Activated CD4-positive, alpha-beta T cell treated with anti-CD3 and anti-CD28 coated beads for 36 hours (primary cell): Measurements from ENCODE around the gene KIAA1217. TPM values are rescaled to one million over a fixed set of nuclear protein-coding genes. Genes with fewer than 3 reads are reported as not detected.

Source experiments
- ATAC-seq: fragments of 200-7000 bp; cut with Tn5 transposase; one replicate; pipeline ENCODE4 v1.10.0; 2021; ENCODE audit warnings: mild to moderate bottlenecking, moderate library complexity
- CTCF ChIA-PET: fragments of 350-600 bp; sonication (Branson Sonifier 250); formaldehyde crosslinking; loops from one replicate; lab custom pipeline; 2021; ENCODE audit warnings: antibody characterized with exemption; lab: Charles Lee
- POLR2A ChIA-PET: fragments of 350-600 bp; sonication (Branson Sonifier 250); formaldehyde crosslinking; loops from one replicate; lab custom pipeline; 2021; ENCODE audit warnings: antibody characterized with exemption, inconsistent platforms; lab: Charles Lee
- DNase-seq: peaks from one replicate; pipeline ENCODE4 v3.0.0-alpha.2; 2020
- H3K27ac Mint-ChIP-seq: one replicate; pipeline ENCODE4 v1.8.0; 2021; ENCODE audit warnings: mixed read lengths
- H3K27me3 Mint-ChIP-seq: one replicate; pipeline ENCODE4 v1.8.0; 2021; ENCODE audit warnings: mixed read lengths
- H3K36me3 Mint-ChIP-seq: one replicate; pipeline ENCODE4 v1.8.0; 2021; ENCODE audit warnings: low read depth, mixed read lengths
- H3K4me1 Mint-ChIP-seq: one replicate; pipeline ENCODE4 v1.8.0; 2021; ENCODE audit warnings: mixed read lengths
- H3K4me3 Mint-ChIP-seq: one replicate; pipeline ENCODE4 v1.8.0; 2021; ENCODE audit warnings: mild to moderate bottlenecking, moderate library complexity, mixed read lengths
- H3K9me3 Mint-ChIP-seq: one replicate; pipeline ENCODE4 v1.8.0; 2021; ENCODE audit warnings: low read depth, mixed read lengths
- intact Hi-C, 2 experiments: fragments of 100-400 bp; cut with DNase I in 1 of 2; cut with micrococcal nuclease in 1 of 2; formaldehyde crosslinking; loops; one replicate each; pipeline versions ENCODE4 v1.14.2 to v1.15.1; 2022 to 2024; cut with DNase I, micrococcal nuclease
- total RNA-seq, 2 experiments: library from RNA; stranded (reverse); gene quantifications; one replicate each; pipeline ENCODE4 v1.2.3, GENCODE V29; 2021

Gene KIAA1217
- total RNA-seq, 2 experiments from 2014 or later: 0.53 to 0.60 TPM

GRCh38 chr10:24303522-24304310 is 94.8 kb downstream of the KIAA1217 start:
- DNase-seq (no peak), ATAC-seq (no peak)
- CTCF ChIA-PET: interaction anchor here (0.6 to 0.7 kb wide), 2 partner anchors 8 to 1023 kb away, joined by 3 to 4 read pairs; no protein-coding TSS in a partner anchor
- H3K4me3 Mint-ChIP-seq: no peak overlapping the region
- no peak overlapping the region for H3K27ac Mint-ChIP-seq
- peaks cover 3% of the 10 kb centered on the region for H3K9me3 Mint-ChIP-seq
- H3K4me1 Mint-ChIP-seq: peaks cover 4% of the 10 kb centered on the region
- H3K36me3 Mint-ChIP-seq: no peaks in the 10 kb centered on the region
- POLR2A ChIA-PET: no interaction called here
- H3K27me3 Mint-ChIP-seq: peaks cover 14% of the 10 kb centered on the region
- intact Hi-C loops: no loop called here

GRCh38 chr10:24305551-24306506 is 96.9 kb downstream of the KIAA1217 start:
- H3K27ac Mint-ChIP-seq: no peak overlapping the region
- H3K4me1 Mint-ChIP-seq: no peaks in the 10 kb centered on the region
- H3K27me3 Mint-ChIP-seq: peaks cover 14% of the 10 kb centered on the region
- ChIA-PET CTCF (interaction anchor here (1.3 kb wide), 1 partner anchor 14 kb away, joined by 3 read pairs; no protein-coding TSS in a partner anchor), POLR2A (no interaction called here)
- intact Hi-C loops: no loop called here
- ATAC-seq (no peak), DNase-seq (no peak)
- H3K9me3 Mint-ChIP-seq: peaks cover 3% of the 10 kb centered on the region
- H3K36me3 Mint-ChIP-seq: no peaks in the 10 kb centered on the region
- H3K4me3 Mint-ChIP-seq: no peak overlapping the region

- CTCF ChIA-PET: no interaction called here
- H3K27me3 Mint-ChIP-seq: peaks cover 14% of the 10 kb centered on the region
- ATAC-seq (no peak), DNase-seq (no peak)
- H3K27ac Mint-ChIP-seq: no peak overlapping the region
- H3K9me3 Mint-ChIP-seq: peaks cover 3% of the 10 kb centered on the region
- no peak overlapping the region for H3K4me3 Mint-ChIP-seq
- no peaks in the 10 kb centered on the region for H3K36me3 Mint-ChIP-seq
- POLR2A ChIA-PET: no interaction called here
- H3K4me1 Mint-ChIP-seq: no peaks in the 10 kb centered on the region
- intact Hi-C loops: no loop called here
Measured at GRCh38 chr10:24306507-24306875, 97.6 kb downstream of the KIAA1217 start.

GRCh38 chr10:24307116-24307515 is 98.2 kb downstream of the KIAA1217 start:
- CTCF ChIA-PET: no interaction called here
- Mint-ChIP-seq H3K27ac (no peak overlapping the region), H3K9me3 (peaks cover 3% of the 10 kb centered on the region), H3K4me3 (no peak overlapping the region), H3K36me3 (no peaks in the 10 kb centered on the region), H3K27me3 (peaks cover 14% of the 10 kb centered on the region), H3K4me1 (no peaks in the 10 kb centered on the region)
- no peak for ATAC-seq
- POLR2A ChIA-PET: no interaction called here
- intact Hi-C loops: no loop called here
- no peak for DNase-seq

- ChIA-PET POLR2A (interaction anchor here (0.9 kb wide), 1 partner anchor 41 kb away, joined by 3 read pairs; no protein-coding TSS in a partner anchor), CTCF (no interaction called here)
- H3K36me3 Mint-ChIP-seq: no peaks in the 10 kb centered on the region
Measured at GRCh38 chr10:24307696-24308485, 99.0 kb downstream of the KIAA1217 start.

GRCh38 chr10:24310104-24310503 is 101.2 kb downstream of the KIAA1217 start:
- POLR2A ChIA-PET: no interaction called here
- intact Hi-C loops: no loop called here
- Mint-ChIP-seq H3K36me3 (no peaks in the 10 kb centered on the region), H3K9me3 (peaks cover 3% of the 10 kb centered on the region), H3K27ac (no peak overlapping the region), H3K4me1 (no peaks in the 10 kb centered on the region), H3K27me3 (peaks cover 7% of the 10 kb centered on the region), H3K4me3 (no peak overlapping the region)
- CTCF ChIA-PET: no interaction called here
- ATAC-seq (no peak), DNase-seq (no peak)

More at GRCh38 chr10:24307696-24308485, 99.0 kb downstream of the KIAA1217 start:
- Mint-ChIP-seq H3K27me3 (peaks cover 11% of the 10 kb centered on the region), H3K27ac (no peak overlapping the region), H3K4me3 (no peak overlapping the region), H3K9me3 (peaks cover 3% of the 10 kb centered on the region), H3K4me1 (no peaks in the 10 kb centered on the region)
- ATAC-seq (no peak), DNase-seq (no peak)
- intact Hi-C loops: no loop called here

- Mint-ChIP-seq H3K9me3 (peaks cover 3% of the 10 kb centered on the region), H3K27ac (no peak overlapping the region), H3K4me3 (no peak overlapping the region), H3K4me1 (no peaks in the 10 kb centered on the region), H3K27me3 (peaks cover 2% of the 10 kb centered on the region), H3K36me3 (no peaks in the 10 kb centered on the region)
- CTCF ChIA-PET: no interaction called here
- intact Hi-C loops: no loop called here
- POLR2A ChIA-PET: no interaction called here
- DNase-seq (no peak), ATAC-seq (no peak)
Measured at GRCh38 chr10:24311888-24312287, 103.0 kb downstream of the KIAA1217 start.

GRCh38 chr10:24313283-24313682 is 104.3 kb downstream of the KIAA1217 start:
- CTCF ChIA-PET: no interaction called here
- no peaks in the 10 kb centered on the region for H3K4me1 Mint-ChIP-seq
- peaks cover 3% of the 10 kb centered on the region for H3K9me3 Mint-ChIP-seq
- peaks cover 2% of the 10 kb centered on the region for H3K27me3 Mint-ChIP-seq
- H3K36me3 Mint-ChIP-seq: no peaks in the 10 kb centered on the region
- no peak for ATAC-seq
- DNase-seq: no peak
- intact Hi-C loops: no loop called here
- POLR2A ChIA-PET: no interaction called here
- no peak overlapping the region for H3K27ac Mint-ChIP-seq
- H3K4me3 Mint-ChIP-seq: no peak overlapping the region

GRCh38 chr10:24315211-24315610 is 106.3 kb downstream of the KIAA1217 start:
- H3K4me1 Mint-ChIP-seq: no peaks in the 10 kb centered on the region
- H3K9me3 Mint-ChIP-seq: no peaks in the 10 kb centered on the region
- ATAC-seq (no peak), DNase-seq (no peak)
- CTCF ChIA-PET: no interaction called here
- H3K27me3 Mint-ChIP-seq: peaks cover 8% of the 10 kb centered on the region
- POLR2A ChIA-PET: no interaction called here
- H3K27ac Mint-ChIP-seq: no peak overlapping the region
- intact Hi-C loops: loop anchor here in 1 of 2 experiments (5.0 kb wide), 1 partner anchor 197 kb away; no protein-coding TSS in a partner anchor
- H3K4me3 Mint-ChIP-seq: no peak overlapping the region
- no peaks in the 10 kb centered on the region for H3K36me3 Mint-ChIP-seq

- H3K27me3 Mint-ChIP-seq: peaks cover 8% of the 10 kb centered on the region
- no peaks in the 10 kb centered on the region for H3K36me3 Mint-ChIP-seq
- DNase-seq (no peak), ATAC-seq (no peak)
- H3K9me3 Mint-ChIP-seq: no peaks in the 10 kb centered on the region
- no peak overlapping the region for H3K27ac Mint-ChIP-seq
- intact Hi-C loops: loop anchor here in 1 of 2 experiments (5.0 kb wide), 1 partner anchor 194 kb away; no protein-coding TSS in a partner anchor
- POLR2A ChIA-PET: no interaction called here
- no peak overlapping the region for H3K4me3 Mint-ChIP-seq
- H3K4me1 Mint-ChIP-seq: no peaks in the 10 kb centered on the region
- CTCF ChIA-PET: interaction anchor here (1.1 to 1.8 kb wide), 2 partner anchors 14 to 21 kb away, joined by 3 read pairs; no protein-coding TSS in a partner anchor
Measured at GRCh38 chr10:24318517-24318916, 109.6 kb downstream of the KIAA1217 start.

GRCh38 chr10:24320373-24320772 is 111.4 kb downstream of the KIAA1217 start:
- Mint-ChIP-seq H3K4me1 (no peaks in the 10 kb centered on the region), H3K4me3 (no peak overlapping the region), H3K27ac (no peak overlapping the region), H3K9me3 (no peaks in the 10 kb centered on the region), H3K36me3 (no peaks in the 10 kb centered on the region), H3K27me3 (peaks cover 8% of the 10 kb centered on the region)
- ChIA-PET POLR2A (no interaction called here), CTCF (interaction anchor here (0.6 to 1.8 kb wide), 2 partner anchors 12 to 238 kb away, joined by 3 read pairs; no protein-coding TSS in a partner anchor)
- no peak for DNase-seq
- intact Hi-C loops: no loop called here
- ATAC-seq: no peak
